ENCODE data around the gene TLCD2.
A peak's percentile ranks its signal among the peaks of the same experiment; 100 is the strongest.
"Not testable (repeated sequence)": the region's sequence is repeated elsewhere in the genome, so short reads cannot be mapped to it uniquely, and the experiment has no call there.

Gene TLCD2

GRCh38 chr17:1716076-1716911 lies 6.1 kb upstream of the TLCD2 start:
- DNase-seq (ENCODE audit: low read depth in 2 of 2): peak; percentile 100

- no peak for DNase-seq (ENCODE audit: low read depth in 2 of 2)
These were observed 5.6 kb upstream of the TLCD2 start for GRCh38 chr17:1715803-1716075.

- no peak for DNase-seq (ENCODE audit: low read depth in 2 of 2)
These were observed 5.0 kb upstream of the TLCD2 start for GRCh38 chr17:1714980-1715802.

- DNase-seq (ENCODE audit: low read depth in 2 of 2): no peak
These were observed 4.3 kb upstream of the TLCD2 start for GRCh38 chr17:1714427-1714979.

GRCh38 chr17:1713878-1714426 lies 3.8 kb upstream of the TLCD2 start:
- DNase-seq (ENCODE audit: low read depth in 2 of 2): no peak

- DNase-seq (ENCODE audit: low read depth in 2 of 2): no peak
These were observed 3.1 kb upstream of the TLCD2 start for GRCh38 chr17:1713160-1713877.

- no peak for DNase-seq (ENCODE audit: low read depth in 2 of 2)
These were observed 2.1 kb upstream of the TLCD2 start for GRCh38 chr17:1712271-1712670.

GRCh38 chr17:1711804-1712203 lies 1.6 kb upstream of the TLCD2 start:
- no peak for DNase-seq (ENCODE audit: low read depth in 2 of 2)

GRCh38 chr17:1710807-1711553 lies 803 bp upstream of the TLCD2 start:
- no peak for DNase-seq (ENCODE audit: low read depth in 2 of 2)

- no peak for DNase-seq (ENCODE audit: low read depth in 2 of 2)
These were observed 700 bp downstream of the TLCD2 start for GRCh38 chr17:1709403-1709951.

- DNase-seq (ENCODE audit: low read depth in 2 of 2): not testable (repeated sequence)
These were observed 1.3 kb downstream of the TLCD2 start for GRCh38 chr17:1708791-1709346.

- DNase-seq (ENCODE audit: low read depth in 2 of 2): no peak
These were observed 3.1 kb downstream of the TLCD2 start for GRCh38 chr17:1707107-1707506.

- DNase-seq (ENCODE audit: low read depth in 2 of 2): no peak
These were observed 5.2 kb downstream of the TLCD2 start for GRCh38 chr17:1705004-1705403.

- DNase-seq (ENCODE audit: low read depth in 2 of 2): no peak
These were observed 7.1 kb downstream of the TLCD2 start for GRCh38 chr17:1703063-1703462.

- DNase-seq (ENCODE audit: low read depth in 2 of 2): not testable (repeated sequence)
These were observed 10.3 kb downstream of the TLCD2 start for GRCh38 chr17:1699891-1700290.

- no peak for DNase-seq (ENCODE audit: low read depth in 2 of 2)
These were observed 12.5 kb downstream of the TLCD2 start for GRCh38 chr17:1697681-1698080.

GRCh38 chr17:1695365-1695764 lies 14.8 kb downstream of the TLCD2 start:
- DNase-seq (ENCODE audit: low read depth in 2 of 2): no peak

- DNase-seq (ENCODE audit: low read depth in 2 of 2): no peak
These were observed 16.8 kb downstream of the TLCD2 start for GRCh38 chr17:1693339-1693738.

- no peak for DNase-seq (ENCODE audit: low read depth in 2 of 2)
These were observed 19.5 kb downstream of the TLCD2 start for GRCh38 chr17:1690544-1691221.

GRCh38 chr17:1688405-1688804 lies 21.8 kb downstream of the TLCD2 start:
- not testable (repeated sequence) for DNase-seq (ENCODE audit: low read depth in 2 of 2)

Data from stimulated activated CD4-positive, alpha-beta T cell treated with anti-CD3 and anti-CD28 coated beads, Interleukin-15, amount 100 ng/mL, for 48 hours (primary cell).